GM21367 (cell line): Measurements from ENCODE around the gene SPOCD1.

Experiments used
- ATAC-seq: cut with Tn5 transposase; IDR thresholded peaks from one replicate; pipeline ENCODE4 v1.9.1; 2021; ENCODE audit not compliant: unreplicated experiment

Gene SPOCD1

DNA sequence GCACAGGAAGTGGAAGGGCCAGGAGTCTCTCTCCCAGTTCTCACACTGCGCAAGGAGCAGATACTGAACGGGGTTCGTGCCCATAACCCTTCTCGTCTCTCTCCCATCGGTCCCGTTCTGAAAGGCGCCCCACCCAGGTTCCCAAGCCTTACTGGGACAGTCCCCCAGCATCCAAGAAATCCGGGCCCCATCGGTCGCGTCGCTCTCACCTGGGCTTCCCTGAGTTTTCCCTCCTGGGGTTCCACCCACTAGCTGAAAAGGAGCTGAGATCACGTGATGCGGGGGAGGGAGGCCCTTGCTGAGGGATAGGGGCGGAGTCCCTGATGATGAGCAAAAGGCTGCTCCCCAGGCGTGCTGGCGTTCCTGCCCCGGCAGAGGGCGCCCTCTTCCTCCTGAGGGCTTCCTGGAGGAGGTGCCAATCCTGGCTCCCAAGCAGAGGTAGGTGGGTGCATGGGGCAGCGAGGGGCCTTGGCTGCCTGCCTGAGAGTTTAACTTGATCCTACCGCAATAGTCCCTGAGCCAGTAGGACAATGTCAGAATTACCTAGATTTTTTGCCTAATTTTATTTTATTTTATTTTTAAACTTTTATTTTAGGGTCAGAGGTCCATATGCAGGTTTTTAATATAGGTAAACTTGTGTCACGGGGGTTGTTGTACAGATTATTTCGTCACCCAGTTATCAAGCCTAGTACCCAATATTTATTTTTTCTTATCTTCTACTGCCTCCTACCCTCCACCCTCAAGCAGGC lies at the start of gene SPOCD1:
Gene SPOCD1 (minus strand): TSS at position 271 of the 749 bp plus-strand sequence. CDS start 689 bp downstream, outside the sequence.
- no peak for ATAC-seq

DNA sequence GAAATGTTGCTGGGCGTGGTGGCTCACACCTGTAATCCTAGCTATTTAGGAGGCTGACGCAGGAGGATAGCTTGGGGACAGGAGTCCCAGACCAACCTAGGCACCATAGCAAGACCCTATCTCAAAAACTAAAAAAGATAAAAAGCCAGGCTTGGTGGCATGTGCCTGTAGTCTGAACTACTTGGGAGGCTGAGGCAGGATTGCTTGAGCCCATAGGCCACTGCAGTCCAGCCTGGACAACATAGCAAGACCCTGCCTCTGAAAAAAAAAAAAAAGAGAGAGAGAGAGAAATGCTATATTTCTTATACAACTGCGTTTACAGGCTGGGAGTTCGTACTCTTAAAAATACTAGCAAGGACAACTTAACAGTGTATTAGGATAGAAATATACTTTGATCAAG lies 46.2 kb upstream of the SPOCD1 start:
- ATAC-seq = no peak

DNA sequence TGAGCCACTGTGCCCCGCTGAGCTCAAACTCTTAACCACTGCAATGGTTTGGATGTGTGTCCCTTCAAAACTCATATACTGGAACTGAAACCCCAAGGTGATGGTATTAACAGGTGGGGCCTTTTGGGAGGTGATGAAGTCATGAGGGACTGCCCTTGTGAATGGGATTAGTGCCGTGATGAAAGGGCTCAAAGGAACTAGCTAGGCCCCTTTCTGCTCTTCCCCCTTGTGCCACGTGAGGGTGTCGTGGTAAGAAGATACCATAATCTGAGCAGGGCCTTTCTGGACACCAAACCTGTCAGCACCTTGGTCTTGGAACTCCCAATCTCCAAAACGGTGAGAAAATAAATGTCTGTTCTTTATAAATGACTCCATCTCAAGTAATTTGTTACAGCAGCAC lies 45.5 kb upstream of the SPOCD1 start:
- ATAC-seq = no peak

DNA sequence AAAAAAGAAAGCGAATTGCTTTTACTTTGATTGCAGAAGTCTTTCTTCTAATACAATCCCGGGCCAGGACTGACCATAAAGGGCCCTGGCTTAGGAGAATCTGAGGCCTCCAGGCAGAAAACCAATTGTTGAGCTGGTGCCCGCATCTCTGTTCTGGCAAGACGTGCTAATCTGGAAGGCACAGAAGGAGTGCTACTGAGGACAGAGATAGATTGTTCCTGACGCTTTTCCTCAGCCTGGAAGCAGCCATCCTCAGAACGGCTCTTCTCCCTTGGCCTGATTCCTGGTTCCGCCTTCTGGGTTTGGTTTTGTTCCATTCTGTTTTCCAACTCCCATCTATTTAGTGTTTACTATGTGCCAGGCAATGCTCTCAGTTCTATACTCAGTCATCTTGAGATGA lies 44.8 kb upstream of the SPOCD1 start:
- no peak for ATAC-seq

GRCh38 chr1:31859719-31860118 lies 43.9 kb upstream of the SPOCD1 start:
- ATAC-seq = no peak

DNA sequence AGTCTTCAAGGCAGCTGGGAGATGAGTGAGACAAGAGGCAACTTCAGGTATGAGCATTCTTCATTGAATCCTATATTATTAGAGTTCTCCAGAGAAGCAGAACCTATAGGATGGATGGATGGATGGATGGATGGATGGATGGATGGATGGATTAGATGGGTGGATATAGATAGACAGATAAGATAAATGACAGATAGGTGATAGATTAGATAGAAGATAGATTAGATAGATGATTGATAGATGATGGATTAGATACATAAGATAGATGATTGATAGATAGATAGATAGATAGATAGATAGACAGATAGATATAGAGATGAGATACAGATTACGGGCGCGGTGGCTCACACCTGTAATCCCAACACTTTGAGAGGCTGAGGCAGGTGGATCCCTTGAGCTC lies 43.2 kb upstream of the SPOCD1 start:
- ATAC-seq = no peak

DNA sequence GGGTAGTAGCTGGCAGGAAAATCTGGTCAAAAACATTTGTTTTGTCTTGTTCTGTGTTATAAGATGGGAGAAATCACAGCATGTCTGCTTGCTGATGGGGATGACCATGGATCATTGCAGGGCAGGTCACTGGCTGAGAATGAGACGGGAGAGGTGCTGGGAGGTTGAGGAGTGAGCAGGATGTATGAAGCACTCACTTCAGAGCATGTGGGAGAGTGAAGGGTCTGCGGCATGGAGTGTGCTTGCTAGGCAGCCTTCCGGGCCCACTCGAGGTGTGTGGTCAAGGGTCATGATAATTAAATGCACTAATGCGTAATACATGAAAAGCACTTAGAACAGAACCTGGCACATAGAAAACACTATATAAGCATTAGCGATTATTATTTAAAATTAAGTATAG lies 42.0 kb upstream of the SPOCD1 start:
- ATAC-seq = no peak

GRCh38 chr1:31856140-31856539 lies 40.3 kb upstream of the SPOCD1 start:
- ATAC-seq = no peak

DNA sequence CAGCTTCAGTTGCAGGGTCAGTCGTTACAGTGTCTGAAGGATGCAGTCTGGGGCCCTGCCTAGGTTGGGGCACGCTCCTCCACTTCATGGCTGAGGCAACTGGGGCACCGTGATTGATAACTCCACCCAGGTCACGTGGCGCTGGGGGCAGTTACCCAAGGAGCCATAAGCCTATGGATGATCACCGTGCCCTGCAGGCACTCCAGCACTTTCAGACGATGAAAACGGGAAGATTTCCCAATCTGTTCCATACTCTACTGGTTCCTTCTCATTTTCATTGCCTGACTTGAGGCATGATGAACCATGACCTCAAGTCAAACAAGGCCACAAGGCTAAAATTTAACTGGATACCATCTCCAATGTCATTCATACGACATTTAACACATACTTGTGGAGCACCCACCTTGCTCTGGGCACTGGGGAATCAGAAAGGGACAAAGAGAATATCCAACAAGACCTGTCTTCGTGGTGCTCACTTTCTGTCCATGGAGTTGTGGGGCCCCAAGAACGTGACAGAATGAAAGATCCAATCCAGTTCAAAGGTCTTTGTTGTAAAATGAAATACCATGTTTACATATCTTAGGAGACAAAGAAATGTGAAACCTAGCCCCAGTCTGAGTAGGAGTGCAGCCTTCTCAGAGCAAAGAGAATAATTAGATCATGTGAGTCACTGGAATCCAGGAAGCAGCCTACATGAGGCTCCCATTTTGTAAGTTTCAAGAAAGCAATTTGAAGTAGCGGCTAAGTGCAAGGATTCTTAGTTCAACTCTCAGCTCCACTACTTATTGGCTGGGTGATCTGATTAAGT lies 39.4 kb upstream of the SPOCD1 start:
- ATAC-seq = no peak

- ATAC-seq = no peak
Measured at GRCh38 chr1:31849653-31850052, 33.8 kb upstream of the SPOCD1 start.

DNA sequence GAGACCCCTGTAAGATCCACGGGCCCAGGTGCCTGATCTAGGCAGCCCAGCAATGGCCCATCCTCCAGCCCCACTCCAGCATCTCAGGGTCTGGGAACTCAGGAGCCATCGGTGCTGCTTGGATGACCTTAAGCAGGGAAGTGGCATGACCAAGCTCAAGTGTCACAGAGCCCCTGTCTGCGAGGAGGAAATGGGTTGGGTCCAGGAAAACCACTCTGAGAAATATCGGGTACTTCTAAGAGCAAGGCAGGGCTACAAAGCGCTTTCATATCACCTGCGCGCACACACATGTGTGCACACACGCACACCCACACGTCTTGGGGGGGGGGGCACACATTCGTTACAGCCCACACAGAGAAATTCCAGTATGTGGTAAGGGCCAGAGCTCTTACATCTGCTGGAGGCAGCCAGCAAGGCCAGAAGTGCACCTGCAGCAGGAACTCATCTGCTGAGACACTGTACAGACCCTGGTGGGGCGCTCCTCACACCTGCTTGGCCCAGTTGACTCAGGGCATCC lies 32.6 kb upstream of the SPOCD1 start:
- ATAC-seq = no peak

DNA sequence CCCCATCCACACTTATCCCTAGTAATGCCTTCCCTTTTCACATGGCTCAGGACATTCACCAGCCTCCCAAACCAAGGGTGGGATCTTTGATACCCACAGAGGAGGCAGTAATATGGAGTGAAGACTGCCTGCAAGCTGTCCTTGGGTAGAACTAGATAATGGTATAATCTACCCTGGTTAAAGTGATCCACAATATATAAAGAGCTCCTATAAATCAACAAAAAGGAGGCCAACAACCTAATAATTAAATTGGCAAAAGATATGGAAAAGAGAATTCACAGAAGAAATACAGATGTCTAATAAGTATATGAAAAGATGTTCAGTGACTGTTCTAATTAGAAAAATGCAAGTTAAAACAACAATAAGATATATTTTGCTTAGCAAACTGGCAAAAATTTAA lies 30.7 kb upstream of the SPOCD1 start:
- no peak for ATAC-seq

- no peak for ATAC-seq
Measured at GRCh38 chr1:31843506-31843905, 27.7 kb upstream of the SPOCD1 start.

GRCh38 chr1:31839662-31840343 lies 24.0 kb upstream of the SPOCD1 start:
- no peak for ATAC-seq

- ATAC-seq = no peak
Measured at GRCh38 chr1:31837451-31838158, 21.8 kb upstream of the SPOCD1 start.

GRCh38 chr1:31836638-31837037 lies 20.8 kb upstream of the SPOCD1 start:
- no peak for ATAC-seq

GRCh38 chr1:31835415-31835814 lies 19.6 kb upstream of the SPOCD1 start:
- no peak for ATAC-seq

DNA sequence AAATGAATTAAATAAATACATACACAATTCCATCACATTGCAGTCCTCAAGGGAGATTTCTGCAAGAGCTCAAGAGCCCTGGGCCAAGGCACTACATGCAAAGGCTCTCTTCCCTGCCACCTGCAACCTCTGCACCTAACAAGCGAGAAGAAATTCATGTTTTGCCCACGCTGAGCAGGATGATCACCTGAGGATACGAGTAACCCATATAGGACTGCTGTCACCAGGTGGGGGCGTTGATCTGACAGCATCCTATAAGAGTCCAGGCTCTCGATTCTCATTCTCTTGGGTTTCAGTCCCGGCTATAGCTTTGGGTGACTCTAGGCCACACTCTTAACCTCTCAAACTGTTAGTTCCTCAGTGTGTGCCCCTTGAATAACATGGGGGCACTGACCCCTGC lies 18.7 kb upstream of the SPOCD1 start:
- ATAC-seq = no peak

GRCh38 chr1:31831397-31832378 lies 15.9 kb upstream of the SPOCD1 start:
- ATAC-seq = no peak

DNA sequence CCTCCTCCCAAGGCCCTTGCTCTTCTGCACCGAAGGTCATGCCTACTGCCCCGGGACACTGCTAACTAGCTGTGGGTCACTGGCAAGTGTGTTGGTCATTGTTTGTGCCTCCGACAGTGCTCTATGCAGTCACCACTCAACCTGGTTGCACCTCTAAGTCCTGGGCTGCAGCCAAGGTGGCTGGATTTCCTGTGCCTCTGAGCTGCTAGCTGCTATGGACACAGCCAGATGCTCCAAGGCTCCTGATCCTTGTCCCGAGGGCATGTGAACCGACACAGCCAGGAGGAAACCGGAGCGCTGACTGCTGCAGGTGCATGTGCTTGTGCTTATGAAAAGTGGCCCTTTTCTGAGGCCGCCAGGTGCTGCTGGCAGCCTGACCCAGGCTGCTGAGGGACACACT lies 14.7 kb upstream of the SPOCD1 start:
- no peak for ATAC-seq
